Measurements from ENCODE around the gene BIRC7.

BIRC7 gene

GRCh38 chr20:63226042-63226943, 9.4 kb upstream of the BIRC7 start:
- DNase-seq: no peak

- no peak for DNase-seq
These were observed 8.4 kb upstream of the BIRC7 start for GRCh38 chr20:63227260-63227659.

- DNase-seq: no peak
These were observed 6.9 kb upstream of the BIRC7 start for GRCh38 chr20:63228806-63229205.

GRCh38 chr20:63230800-63231268, 4.9 kb upstream of the BIRC7 start:
- no peak for DNase-seq

- no peak for DNase-seq
These were observed 3.3 kb upstream of the BIRC7 start for GRCh38 chr20:63232235-63233060.

- DNase-seq: no peak
These were observed 2.7 kb upstream of the BIRC7 start for GRCh38 chr20:63233061-63233344.

GRCh38 chr20:63233924-63234323, 1.8 kb upstream of the BIRC7 start:
- no peak for DNase-seq

- no peak for DNase-seq
These were observed 859 bp upstream of the BIRC7 start for GRCh38 chr20:63234693-63235398.

GRCh38 chr20:63236116-63236837, 572 bp downstream of the BIRC7 start:
- DNase-seq: no peak

- DNase-seq: no peak
These were observed 2.3 kb downstream of the BIRC7 start for GRCh38 chr20:63238031-63238430.

GRCh38 chr20:63238514-63239125, 2.9 kb downstream of the BIRC7 start:
- DNase-seq: no peak

GRCh38 chr20:63239431-63239830, 3.7 kb downstream of the BIRC7 start:
- no peak for DNase-seq

- DNase-seq: no peak
These were observed 4.3 kb downstream of the BIRC7 start for GRCh38 chr20:63240004-63240403.

- no peak for DNase-seq
These were observed 5.6 kb downstream of the BIRC7 start for GRCh38 chr20:63241272-63241671.

- no peak for DNase-seq
These were observed 7.0 kb downstream of the BIRC7 start for GRCh38 chr20:63242736-63243135.

GRCh38 chr20:63243604-63244247, 8.0 kb downstream of the BIRC7 start:
- DNase-seq: no peak

GRCh38 chr20:63244468-63244867, 8.8 kb downstream of the BIRC7 start:
- no peak for DNase-seq

GRCh38 chr20:63246490-63247288, 11.0 kb downstream of the BIRC7 start:
- no peak for DNase-seq

- DNase-seq: no peak
These were observed 12.0 kb downstream of the BIRC7 start for GRCh38 chr20:63247671-63248228.

GRCh38 chr20:63248835-63249591, 13.3 kb downstream of the BIRC7 start:
- no peak for DNase-seq

All from MV-4-11 (cell line).